GM21360 (cell line): ENCODE measurements around the gene EXOC6B.

ENCODE experiments used
- ATAC-seq: cut with Tn5 transposase; IDR thresholded peaks from one replicate; pipeline ENCODE4 v1.9.1; 2021; ENCODE audit warnings: mild to moderate bottlenecking, moderate library complexity; ENCODE audit not compliant: unreplicated experiment

EXOC6B gene

DNA sequence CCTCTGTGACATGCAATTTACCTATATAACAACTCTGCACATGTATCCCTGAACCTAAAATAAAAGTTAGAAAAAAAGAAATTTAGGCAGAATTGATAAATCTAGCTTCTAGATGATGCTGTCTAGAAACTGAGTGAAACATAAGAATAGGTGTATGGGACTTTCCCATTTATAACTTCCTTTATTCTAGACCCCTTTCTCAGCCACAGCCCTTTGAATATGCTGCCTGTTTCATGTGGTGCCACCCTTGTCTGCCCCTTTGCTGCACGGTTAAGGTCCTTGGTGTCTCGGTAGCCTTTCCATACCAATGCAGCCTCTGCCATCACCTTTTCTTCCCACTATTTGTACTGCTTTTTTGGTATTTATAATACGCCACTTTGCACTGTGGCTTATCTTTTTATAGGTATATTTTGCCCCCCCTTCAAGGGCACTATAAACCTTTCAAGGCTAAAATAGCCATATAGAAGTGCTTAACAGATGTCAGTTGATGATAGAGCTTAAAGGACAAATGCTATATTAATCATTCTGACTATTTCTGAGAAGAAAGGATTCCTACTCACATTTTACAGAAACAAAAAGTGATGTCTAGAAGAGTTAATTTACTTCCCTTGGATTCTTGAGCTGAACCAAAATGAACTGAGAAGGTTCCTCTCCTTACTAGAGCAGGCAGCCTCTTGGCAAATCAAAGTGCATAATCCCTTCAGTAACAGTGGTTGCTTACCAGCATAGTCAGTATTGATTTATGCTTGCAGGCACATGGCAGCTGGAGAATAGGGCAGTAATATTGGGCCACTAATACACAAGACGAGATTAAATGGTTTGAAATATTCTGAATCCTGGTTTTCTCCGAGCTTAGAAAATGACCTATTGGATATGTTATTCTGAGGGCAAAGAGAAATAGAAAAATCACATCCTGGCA is 590.1 kb downstream of the EXOC6B start:
- no peak for ATAC-seq

DNA sequence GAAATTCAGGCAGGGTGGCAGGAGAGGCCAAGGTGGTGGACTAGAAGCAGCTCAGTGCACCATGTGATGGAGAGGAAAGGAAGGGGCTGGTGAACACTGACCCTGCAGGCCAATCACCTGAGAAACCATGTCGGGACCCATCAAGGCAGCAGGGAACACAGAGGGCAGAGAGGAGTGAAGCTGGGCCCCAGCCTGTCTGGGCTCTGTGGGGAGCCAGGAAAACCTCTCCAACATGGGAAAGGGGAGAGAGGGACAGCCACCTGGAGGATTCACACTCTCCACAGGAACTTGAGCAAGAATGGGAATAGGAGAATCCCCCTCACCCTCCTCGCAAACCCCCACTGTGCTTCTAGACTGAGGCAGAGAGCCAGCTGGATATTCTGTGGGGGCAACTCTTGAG is 592.6 kb downstream of the EXOC6B start:
- no peak for ATAC-seq

DNA sequence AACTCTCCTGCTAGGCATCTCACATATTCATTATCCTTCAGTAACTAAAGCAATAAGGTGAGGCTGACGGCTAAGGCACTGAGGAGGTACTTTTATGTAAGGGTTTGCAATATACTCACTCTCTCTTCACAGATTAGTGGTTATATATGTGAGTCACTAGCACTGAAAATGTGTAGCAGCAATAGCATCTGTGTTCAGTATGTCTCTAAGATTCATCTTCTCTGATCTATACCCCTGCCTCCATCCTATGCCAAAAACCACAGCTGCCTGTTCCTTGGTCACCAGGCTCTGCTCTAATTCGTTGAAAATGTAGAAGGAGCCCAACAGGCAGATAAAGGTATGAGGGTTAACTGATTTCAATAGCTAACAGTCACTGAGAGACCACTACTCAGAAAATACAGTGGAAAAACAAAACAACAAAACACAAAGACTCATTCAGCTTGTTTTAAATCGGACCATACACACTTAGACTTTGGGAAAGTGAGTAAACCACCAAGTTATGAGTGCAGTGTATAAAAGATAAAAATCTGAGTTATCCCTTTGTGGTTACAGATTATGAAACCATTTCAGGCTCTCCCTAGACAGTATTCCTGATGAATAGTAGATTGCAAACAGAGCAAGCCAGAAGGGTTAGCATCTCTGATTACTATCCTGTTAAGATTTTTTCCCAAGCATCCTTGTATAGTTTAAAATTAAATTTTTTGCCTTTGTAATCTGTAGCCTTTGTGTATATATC is 602.8 kb downstream of the EXOC6B start:
- no peak for ATAC-seq

DNA sequence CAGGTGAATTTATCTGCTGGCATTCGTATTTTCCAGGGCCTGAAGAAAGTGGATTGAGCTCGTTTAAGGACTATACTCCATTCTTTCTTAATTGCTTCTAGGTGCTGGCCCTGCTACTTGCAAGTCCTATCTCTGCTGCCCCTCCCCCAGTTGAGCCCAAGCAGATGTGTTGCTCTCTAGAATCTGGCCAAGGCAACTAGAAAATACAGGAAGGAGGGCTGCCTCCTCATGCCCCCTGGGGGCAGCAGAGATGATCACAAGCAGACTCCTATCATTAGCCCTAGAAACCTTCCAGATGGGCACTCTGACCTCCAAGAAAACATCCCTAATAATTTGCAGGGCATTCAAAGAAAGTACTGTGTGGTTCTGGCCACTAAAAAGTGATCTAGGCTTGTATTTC is 605.7 kb downstream of the EXOC6B start:
- no peak for ATAC-seq

GRCh38 chr2:72214429-72215143 is 611.2 kb downstream of the EXOC6B start:
- ATAC-seq = no peak

GRCh38 chr2:72212486-72212855 is 613.4 kb downstream of the EXOC6B start:
- ATAC-seq = no peak

- no peak for ATAC-seq
Observed at GRCh38 chr2:72211777-72212485, 613.9 kb downstream of the EXOC6B start.

- no peak for ATAC-seq
Observed at GRCh38 chr2:72211350-72211749, 614.5 kb downstream of the EXOC6B start.

GRCh38 chr2:72210470-72210869 is 615.4 kb downstream of the EXOC6B start:
- ATAC-seq = no peak

DNA sequence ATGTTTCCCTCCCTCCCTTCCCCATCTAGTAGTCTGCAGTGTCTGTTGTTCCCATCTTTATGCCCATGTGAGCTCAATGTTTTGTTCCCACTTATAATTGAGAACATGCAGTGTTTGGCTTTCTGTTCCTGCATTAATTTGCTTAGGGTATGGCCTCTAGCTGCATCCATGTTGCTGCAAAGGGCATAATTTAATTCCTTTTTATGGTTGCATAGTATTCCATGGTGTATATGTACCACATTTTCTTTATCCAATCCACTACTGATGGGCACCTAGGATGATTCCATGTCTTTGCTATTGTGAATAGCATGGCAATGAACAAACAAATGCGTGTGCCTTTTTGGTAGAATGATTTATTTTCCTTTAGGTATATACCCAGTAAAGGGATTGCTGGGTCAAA is 617.6 kb downstream of the EXOC6B start:
- ATAC-seq = no peak

GRCh38 chr2:72207334-72207733 is 618.5 kb downstream of the EXOC6B start:
- ATAC-seq = no peak

DNA sequence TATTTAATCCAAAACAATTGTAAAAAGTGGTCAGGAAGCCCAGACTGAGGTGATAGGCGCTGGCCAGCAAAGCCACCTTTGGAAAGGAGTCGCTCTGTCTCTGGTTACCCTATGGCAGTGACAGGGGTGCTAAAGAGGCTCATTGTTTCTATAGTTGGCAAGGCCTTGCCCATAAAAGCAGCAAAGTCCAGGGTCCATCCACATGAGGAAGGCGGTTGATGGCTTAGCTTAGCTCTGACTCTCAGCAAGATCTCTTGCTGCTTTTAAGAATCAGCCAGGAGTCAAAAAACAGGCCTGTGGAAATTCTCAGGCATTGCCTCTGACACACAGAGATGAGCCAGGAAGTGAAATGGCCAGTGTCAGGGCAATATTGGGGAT is 620.3 kb downstream of the EXOC6B start:
- ATAC-seq = no peak

GRCh38 chr2:72204786-72205503 is 620.9 kb downstream of the EXOC6B start:
- ATAC-seq = no peak

DNA sequence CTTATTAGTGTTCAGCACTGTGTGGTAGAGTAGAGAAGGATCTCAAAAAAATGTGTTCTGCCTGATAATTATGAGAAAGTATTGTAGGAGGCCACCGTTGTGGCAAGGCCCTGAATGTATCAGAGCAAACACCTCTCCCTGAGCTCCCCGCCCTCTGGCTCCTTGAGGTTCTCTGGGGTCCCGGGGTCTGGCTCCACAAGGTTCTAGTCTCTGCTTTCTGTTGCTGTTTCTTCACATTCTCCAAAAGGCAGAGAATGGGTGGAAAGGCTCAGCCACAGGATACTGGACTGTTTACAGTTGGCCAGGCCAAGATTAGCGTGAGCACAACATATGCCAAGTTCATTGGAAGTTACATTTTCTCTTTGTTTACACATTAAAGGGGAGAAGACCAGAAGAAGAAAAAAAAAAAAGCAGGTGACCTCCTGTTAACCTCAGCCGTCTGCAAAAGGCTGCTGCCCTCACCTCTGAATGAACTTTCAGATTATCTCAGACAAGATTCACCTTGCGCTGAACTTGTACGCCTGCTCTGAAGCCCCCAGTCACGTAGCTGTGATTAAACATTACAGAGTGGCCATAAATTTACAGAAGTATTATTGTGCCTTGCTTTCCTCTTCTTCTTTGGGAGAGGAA is 621.6 kb downstream of the EXOC6B start:
- ATAC-seq = no peak

DNA sequence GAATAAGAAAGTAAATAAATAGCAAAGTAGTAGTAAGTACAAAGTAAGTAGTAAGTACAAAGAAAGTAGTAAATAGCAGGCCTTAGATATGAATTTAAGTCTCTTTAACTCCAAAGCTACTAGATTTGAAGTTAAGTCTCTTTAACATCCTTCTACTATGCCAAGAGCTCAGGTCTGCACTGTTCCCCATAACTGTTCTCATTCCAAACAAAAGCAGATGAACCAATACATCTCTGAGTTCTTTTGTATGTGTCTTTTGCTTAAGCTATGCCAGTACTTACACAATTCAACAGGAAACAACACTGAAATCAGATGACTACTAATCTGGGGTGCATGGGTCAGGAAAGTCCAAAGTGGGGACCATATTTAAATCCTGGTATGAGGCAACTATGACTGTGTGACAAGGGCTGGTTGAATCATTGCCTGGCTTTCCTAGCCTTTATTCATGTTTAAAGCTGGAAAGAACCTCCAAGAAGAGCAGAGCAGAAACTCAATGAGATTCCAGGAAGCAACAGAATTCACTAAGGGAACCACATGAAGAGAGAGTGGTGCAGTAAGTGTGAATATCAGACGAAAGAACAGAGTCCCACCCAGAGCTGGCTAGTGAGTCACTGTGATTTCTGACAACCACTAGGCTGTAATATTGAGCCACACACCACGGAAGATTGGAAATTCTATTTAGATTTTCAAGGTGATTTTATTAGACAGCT is 627.1 kb downstream of the EXOC6B start:
- no peak for ATAC-seq

- no peak for ATAC-seq
Observed at GRCh38 chr2:72193723-72194122, 632.1 kb downstream of the EXOC6B start.

DNA sequence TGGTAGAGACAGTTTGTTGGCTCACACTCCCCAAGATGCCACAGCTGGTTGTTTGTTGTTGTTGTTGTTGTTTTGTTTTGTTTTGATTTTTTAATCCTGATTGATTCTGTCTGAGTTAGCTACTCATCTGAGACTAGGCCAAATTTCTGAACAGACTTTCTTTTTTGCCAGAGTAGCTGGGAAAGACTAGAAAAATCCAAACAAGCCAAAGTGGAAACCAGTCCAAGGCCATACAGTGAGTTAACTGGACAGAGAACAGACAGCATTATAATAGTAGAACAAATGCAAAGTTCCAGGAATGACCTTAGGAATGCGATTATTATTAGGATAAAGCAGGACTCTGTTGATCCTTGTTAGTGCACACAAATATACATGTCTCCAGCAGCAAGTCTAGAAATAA is 634.4 kb downstream of the EXOC6B start:
- ATAC-seq = no peak

DNA sequence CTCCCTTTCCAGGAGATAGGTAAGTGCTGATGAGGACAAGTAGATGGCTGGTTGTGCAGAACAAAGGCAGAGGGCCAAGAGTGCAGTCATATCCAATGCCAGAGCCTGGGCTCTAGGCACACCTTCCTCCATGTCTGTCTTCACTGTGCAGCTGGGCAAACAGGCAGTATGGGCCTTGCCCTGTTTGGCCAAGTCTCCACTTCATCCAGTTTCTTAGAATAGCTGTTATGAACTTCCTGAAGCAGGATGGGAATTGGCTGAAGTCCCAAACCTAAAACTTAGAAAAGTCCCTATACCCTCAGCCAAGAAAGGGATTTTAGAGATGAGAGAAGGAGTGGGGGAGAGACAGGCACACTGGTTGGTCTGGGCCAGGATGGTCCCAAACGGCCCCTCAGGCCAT is 640.6 kb downstream of the EXOC6B start:
- no peak for ATAC-seq

GRCh38 chr2:72183466-72183865 is 642.4 kb downstream of the EXOC6B start:
- no peak for ATAC-seq
